OCI-LY7 (cell line): ENCODE results near the gene ST8SIA2. TPM values are rescaled to one million over a fixed set of nuclear protein-coding genes. Genes with fewer than 3 reads are reported as not detected.

ENCODE experiments used
- BruUV-seq: library from RNA; stranded (reverse); fragments of 400-500 nt; replicated peaks from 2 replicates; lab custom pipeline; 2021; lab: Mats Ljungman, UMichigan
- CTCF ChIA-PET: fragments of 300-600 bp; sonication (Branson Sonifier 250); formaldehyde crosslinking; loops from one replicate; lab custom pipeline; 2022; ENCODE audit warnings: antibody characterized with exemption; ENCODE audit not compliant: unreplicated experiment; lab: Charles Lee
- POLR2A ChIA-PET: fragments of 300-600 bp; sonication (Branson Sonifier 250); formaldehyde crosslinking; loops from one replicate; lab custom pipeline; 2022; ENCODE audit warnings: antibody characterized with exemption; lab: Charles Lee
- DNase-seq: peaks from one replicate; pipeline ENCODE4 v3.0.0-alpha.2; 2015; ENCODE audit warnings: low spot score
- H2AFZ ChIP-seq: fragments of 200-600 bp; sonication (generic), shearing (Covaris generic); 2 replicates; pipeline ENCODE4 v1.6.1; 2014; ENCODE audit warnings: mild to moderate bottlenecking, antibody characterized with exemption, low read length, moderate library complexity
- H3K27ac ChIP-seq: fragments of 200-600 bp; sonication (generic); 2 replicates; pipeline ENCODE4 v1.5.1; 2014; ENCODE audit warnings: mixed run types, low read depth, mild to moderate bottlenecking, moderate library complexity, low read length, inconsistent platforms; ENCODE audit not compliant: poor library complexity, severe bottlenecking
- H3K36me3 ChIP-seq: fragments of 200-600 bp; sonication (generic); 2 replicates; pipeline ENCODE4 v1.6.1; 2014; ENCODE audit warnings: mild to moderate bottlenecking, antibody characterized with exemption, low read length, moderate library complexity, mixed read lengths; ENCODE audit not compliant: insufficient read depth
- H3K4me1 ChIP-seq: fragments of 200-600 bp; sonication (generic); 2 replicates; pipeline ENCODE4 v1.5.1; 2014; ENCODE audit warnings: mild to moderate bottlenecking, low read length; ENCODE audit not compliant: insufficient read depth, poor library complexity, severe bottlenecking
- H3K4me2 ChIP-seq: fragments of 200-600 bp; sonication (generic); 2 replicates; pipeline ENCODE4 v1.6.1; 2014; ENCODE audit warnings: mild to moderate bottlenecking, low read length
- H3K4me3 ChIP-seq: fragments of 200-600 bp; sonication (generic); 2 replicates; pipeline ENCODE4 v1.5.1; 2014; ENCODE audit warnings: mild to moderate bottlenecking, low read depth, low read length; ENCODE audit not compliant: poor library complexity, severe bottlenecking
- H3K79me2 ChIP-seq: fragments of 200-600 bp; sonication (generic); 2 replicates; pipeline ENCODE4 v1.6.1; 2016; ENCODE audit warnings: low read depth, mild to moderate bottlenecking, low read length, moderate library complexity, mixed read lengths; ENCODE audit not compliant: insufficient read depth
- H3K9me2 ChIP-seq: fragments of 200-600 bp; sonication (generic); 2 replicates; pipeline ENCODE4 v1.6.1; 2016; ENCODE audit warnings: mild to moderate bottlenecking, low read length, mixed read lengths; ENCODE audit not compliant: insufficient read depth
- H3K9me3 ChIP-seq: fragments of 200-600 bp; sonication (generic); 2 replicates; pipeline ENCODE4 v1.6.1; 2014; ENCODE audit warnings: mild to moderate bottlenecking, mixed run types, low read length, mixed read lengths
- H4K20me1 ChIP-seq: fragments of 200-600 bp; sonication (generic); 2 replicates; pipeline ENCODE4 v1.6.1; 2014; ENCODE audit warnings: mild to moderate bottlenecking, antibody characterized with exemption, low read length, moderate library complexity, mixed read lengths; ENCODE audit not compliant: insufficient read depth
- CTCF ChIP-seq: fragments of 200-600 bp; sonication (generic); conservative IDR thresholded peaks from 2 replicates; pipeline ENCODE4 v1.5.1; 2014; ENCODE audit warnings: mild to moderate bottlenecking, antibody characterized with exemption, low read length, moderate library complexity, mixed read lengths
- EZH2phosphoT487 ChIP-seq: fragments of 200-600 bp; sonication (generic); IDR thresholded peaks from 2 replicates; pipeline ENCODE4 v1.6.1; 2018; ENCODE audit warnings: low read depth, borderline replicate concordance, mild to moderate bottlenecking, mixed run types, antibody characterized with exemption, low read length, moderate library complexity, mixed read lengths
- intact Hi-C: fragments of 100-400 bp; cut with micrococcal nuclease; formaldehyde crosslinking; loops from one replicate; pipeline ENCODE4 v1.10.0; 2022; ENCODE audit not compliant: unreplicated experiment
- total RNA-seq, 2 experiments: library from RNA; depleted of rRNA in 1 of 2; stranded (reverse); fragments of >200 nt in 1 of 2; shearing (Covaris generic) in 1 of 2; gene quantifications; 2 replicates each; pipeline ENCODE4 v1.2.3, GENCODE V29; 2014 to 2022

Gene ST8SIA2
- total RNA-seq, 2 experiments from 2014 or later: not detected

DNA sequence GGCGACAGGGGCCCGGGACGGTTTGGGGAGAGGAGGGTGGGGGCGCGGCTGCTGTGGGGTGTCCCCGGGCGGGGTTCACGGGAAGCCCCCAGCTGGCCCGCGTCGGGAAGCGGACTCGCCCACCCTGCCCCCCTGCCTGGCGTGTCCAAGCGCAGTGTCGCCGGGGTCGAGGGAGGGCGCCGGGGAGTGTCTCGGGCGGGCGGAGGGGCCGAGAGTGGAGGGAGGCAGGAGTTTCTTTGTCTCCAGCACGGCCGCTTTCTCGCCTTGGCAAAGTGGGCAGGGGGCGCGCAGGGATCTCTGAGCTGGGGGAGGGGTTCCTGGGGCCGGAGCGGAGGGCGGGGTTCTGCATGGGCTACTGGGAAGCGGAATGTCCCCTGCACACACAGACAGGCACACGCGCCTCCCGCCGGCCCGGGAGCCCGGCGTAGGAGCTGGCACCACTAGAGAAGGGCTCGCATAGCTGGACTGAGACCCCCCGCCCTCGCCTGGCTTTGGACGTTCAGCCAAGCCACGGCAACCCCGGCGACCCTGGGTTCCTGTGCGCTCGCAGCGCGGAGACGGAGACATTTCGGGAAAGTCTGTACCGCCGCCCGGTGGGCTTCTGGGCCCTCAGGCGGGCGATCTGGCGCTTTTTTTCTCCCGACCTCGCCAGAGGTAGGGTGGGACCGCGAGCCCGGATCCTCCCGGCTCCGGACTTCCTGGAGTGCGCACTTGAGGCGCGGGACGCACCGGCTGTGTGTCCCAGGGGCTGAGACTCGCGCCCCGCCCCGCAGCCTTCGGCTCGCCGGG lies 822 bp downstream of the ST8SIA2 start:
- Histone ChIP-seq H3K27ac (no peak overlapping the region), H2AFZ (no peak overlapping the region), H3K79me2 (no peaks in the 10 kb centered on the region), H3K9me3 (no peaks in the 10 kb centered on the region), H3K4me1 (no peaks in the 10 kb centered on the region), H3K36me3 (no peaks in the 10 kb centered on the region), H4K20me1 (no peaks in the 10 kb centered on the region), H3K9me2 (no peaks in the 10 kb centered on the region), H3K4me3 (no peak overlapping the region), H3K4me2 (no peak overlapping the region)
- TF ChIP-seq EZH2phosphoT487: no peak
- TF ChIP-seq CTCF: no peak
- no TSS peak for BruUV-seq
- POLR2A ChIA-PET: interaction anchor here (0.6 to 0.7 kb wide), 2 partner anchors 837 to 1188 kb away, joined by 3 to 4 read pairs; no protein-coding TSS in a partner anchor
- DNase-seq: no peak
- CTCF ChIA-PET: no interaction called here
- intact Hi-C loops: no loop called here

DNA sequence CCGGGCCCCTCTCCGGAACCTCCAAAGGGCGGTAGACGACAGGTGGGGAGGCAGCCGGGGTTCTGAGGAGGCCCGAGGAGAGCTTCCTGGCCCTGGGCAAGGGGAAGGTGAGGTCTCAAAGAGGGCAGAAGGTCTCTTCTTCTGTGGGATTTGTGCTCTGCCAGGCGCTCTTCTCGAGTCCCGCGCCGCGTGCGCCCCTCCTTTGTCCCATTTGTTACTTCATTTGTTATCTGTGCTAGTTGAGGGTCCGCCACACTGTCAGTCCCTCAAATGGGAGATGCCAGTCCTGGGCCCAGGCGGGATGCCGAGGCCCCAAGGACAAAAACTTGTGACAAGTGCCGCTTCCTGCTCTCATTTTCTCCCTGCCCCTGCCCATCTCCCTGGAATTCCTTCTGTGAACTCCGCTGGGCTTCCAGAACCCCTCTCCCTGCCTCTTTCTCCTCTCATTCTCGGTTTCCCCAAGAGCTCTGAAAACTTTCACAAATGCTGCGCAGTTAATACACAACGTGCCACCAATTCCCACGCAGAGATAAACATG lies 1.5 kb downstream of the ST8SIA2 start:
- TF ChIP-seq EZH2phosphoT487 (no peak), CTCF (no peak)
- ChIA-PET CTCF (no interaction called here), POLR2A (interaction anchor here (0.6 kb wide), 1 partner anchor 1188 kb away, joined by 4 read pairs; no protein-coding TSS in a partner anchor)
- no peak overlapping the region for H3K4me2 ChIP-seq
- no peak for DNase-seq
- H2AFZ ChIP-seq: no peak overlapping the region
- H3K9me3 ChIP-seq: no peaks in the 10 kb centered on the region
- no peaks in the 10 kb centered on the region for H3K79me2 ChIP-seq
- H3K36me3 ChIP-seq: no peaks in the 10 kb centered on the region
- H3K4me3 ChIP-seq: no peak overlapping the region
- H3K27ac ChIP-seq: no peak overlapping the region
- BruUV-seq: no TSS peak
- no peaks in the 10 kb centered on the region for H3K4me1 ChIP-seq
- no peaks in the 10 kb centered on the region for H3K9me2 ChIP-seq
- intact Hi-C loops: no loop called here
- H4K20me1 ChIP-seq: no peaks in the 10 kb centered on the region
